WTC11 (cell line): ENCODE data around the gene WRAP53.

ENCODE experiments used
- FOXP1 ChIP-seq: sonication (generic); formaldehyde crosslinking; IDR thresholded peaks from 2 replicates; pipeline ENCODE4 v1.8.0; 2022; ENCODE audit warnings: missing genetic modification reagents, mild to moderate bottlenecking, moderate library complexity, borderline replicate concordance
- GABPB1 ChIP-seq: sonication (generic); formaldehyde crosslinking; IDR thresholded peaks from 2 replicates; pipeline ENCODE4 v1.8.1; 2023; ENCODE audit warnings: mild to moderate bottlenecking, missing genetic modification reagents
- PRRX2 ChIP-seq: fragments of 250-450 bp; sonication (Bioruptor Pico); IDR thresholded peaks from 2 replicates; pipeline ENCODE4 v1.8.0; 2021; ENCODE audit warnings: mild to moderate bottlenecking
- TF ChIP-seq, protein P1 (sequence below): sonication (generic); formaldehyde crosslinking; IDR thresholded peaks from 2 replicates; pipeline ENCODE4 v1.8.1; 2022; ENCODE audit warnings: low read depth, missing genetic modification reagents, borderline replicate concordance

DNA sequence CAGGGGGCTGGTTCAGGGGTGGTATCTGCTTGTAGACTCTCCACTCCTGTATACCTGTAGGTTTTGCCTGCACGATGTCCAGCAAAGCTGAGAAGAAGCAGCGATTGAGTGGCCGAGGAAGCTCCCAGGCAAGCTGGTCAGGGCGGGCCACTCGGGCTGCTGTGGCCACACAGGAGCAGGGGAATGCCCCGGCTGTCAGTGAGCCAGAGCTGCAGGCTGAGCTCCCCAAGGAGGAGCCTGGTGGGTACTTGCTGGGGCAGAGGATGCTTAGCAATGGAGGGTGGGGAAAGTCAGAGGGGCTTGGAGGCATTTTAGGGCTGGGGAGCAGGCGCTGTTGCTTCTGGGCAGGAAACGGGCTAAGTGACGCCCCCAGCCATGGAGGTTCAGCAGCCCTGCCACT lies 31.4 kb downstream of the WRAP53 start:
- no peak for TF ChIP-seq FOXP1
- TF ChIP-seq, protein P1, sequence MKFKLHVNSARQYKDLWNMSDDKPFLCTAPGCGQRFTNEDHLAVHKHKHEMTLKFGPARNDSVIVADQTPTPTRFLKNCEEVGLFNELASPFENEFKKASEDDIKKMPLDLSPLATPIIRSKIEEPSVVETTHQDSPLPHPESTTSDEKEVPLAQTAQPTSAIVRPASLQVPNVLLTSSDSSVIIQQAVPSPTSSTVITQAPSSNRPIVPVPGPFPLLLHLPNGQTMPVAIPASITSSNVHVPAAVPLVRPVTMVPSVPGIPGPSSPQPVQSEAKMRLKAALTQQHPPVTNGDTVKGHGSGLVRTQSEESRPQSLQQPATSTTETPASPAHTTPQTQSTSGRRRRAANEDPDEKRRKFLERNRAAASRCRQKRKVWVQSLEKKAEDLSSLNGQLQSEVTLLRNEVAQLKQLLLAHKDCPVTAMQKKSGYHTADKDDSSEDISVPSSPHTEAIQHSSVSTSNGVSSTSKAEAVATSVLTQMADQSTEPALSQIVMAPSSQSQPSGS (CRISPR knock-in tag), result no peak
- TF ChIP-seq PRRX2 (CRISPR knock-in tag), result no peak
- no peak for TF ChIP-seq GABPB1 (CRISPR knock-in tag)
